ENCODE data around the gene SYCN. TPM values are rescaled to one million over a fixed set of nuclear protein-coding genes. Genes with fewer than 3 reads are reported as not detected.

Gene SYCN
- total RNA-seq, 1 donor from 2014 or later: not detected

DNA sequence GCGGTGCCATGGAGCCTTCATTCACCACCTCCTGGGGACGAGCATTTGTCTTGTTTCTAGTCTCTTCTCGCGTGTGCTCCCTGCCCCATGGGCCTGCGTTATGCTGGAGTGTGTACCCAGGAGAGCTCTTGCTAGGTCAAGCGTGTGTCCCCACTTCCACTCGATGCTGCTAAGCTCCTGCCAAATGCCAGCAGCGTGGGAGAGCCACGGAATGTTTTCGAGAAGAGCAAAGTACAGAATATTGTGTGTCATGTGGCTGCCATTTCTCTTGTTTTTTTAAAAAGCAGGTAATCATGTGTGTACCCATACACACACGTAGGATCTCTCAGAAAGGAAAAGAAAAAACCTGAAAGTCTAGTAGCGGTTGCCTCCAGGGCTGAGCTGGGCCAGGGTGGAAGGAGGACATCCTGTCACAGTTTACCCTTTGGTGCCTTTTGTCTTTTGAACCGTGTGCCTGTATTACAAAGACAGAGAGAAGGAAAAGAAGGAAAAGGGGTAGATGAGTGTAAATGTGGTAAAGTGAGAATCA, 49.9 kb downstream of the SYCN start:
- no peak for DNase-seq

Other genes starting within 250 kb of the SYCN start
- gene FBXO17, start 228.5 kb downstream of the SYCN start, total RNA-seq: 15.6 and 17.9 TPM in 2 replicates
- gene FBXO27, start 171.7 kb downstream of the SYCN start, total RNA-seq: 0.98 and 1.5 TPM in 2 replicates
- gene ACP7, start 119.9 kb downstream of the SYCN start, total RNA-seq: 0.19 TPM in 1 of 2 replicates, not detected in the other
- 5.8 and 17.4 TPM in 2 replicates for gene PAK4, start 78.5 kb downstream of the SYCN start, total RNA-seq
- gene NCCRP1, start 7.3 kb downstream of the SYCN start, total RNA-seq: not detected in 2 replicates
- gene IFNL3, start 40.7 kb upstream of the SYCN start, total RNA-seq: not detected in 2 replicates
- gene IFNL4, start 44.6 kb upstream of the SYCN start, total RNA-seq: 0.05 TPM in 1 of 2 replicates, not detected in the other
- not detected in 2 replicates for gene IFNL2, start 64.1 kb upstream of the SYCN start, total RNA-seq
- gene IFNL1, start 92.1 kb upstream of the SYCN start, total RNA-seq: not detected in 2 replicates
- 0.51 and 0.84 TPM in 2 replicates for gene LRFN1, start 116.6 kb upstream of the SYCN start, total RNA-seq
- gene GMFG, start 131.8 kb upstream of the SYCN start, total RNA-seq: 89.9 and 196 TPM in 2 replicates
- 32.2 and 55.7 TPM in 2 replicates for gene SAMD4B, start 138.2 kb upstream of the SYCN start, total RNA-seq
- gene PAF1, start 186.8 kb upstream of the SYCN start, total RNA-seq: 29.5 and 34.2 TPM in 2 replicates
- 10.7 and 22.5 TPM in 2 replicates for gene MED29, start 187.1 kb upstream of the SYCN start, total RNA-seq
- gene ZFP36, start 202.6 kb upstream of the SYCN start, total RNA-seq: 1.0 and 2.4 TPM in 2 replicates
- 13.6 and 22.1 TPM in 2 replicates for gene PLEKHG2, start 208.4 kb upstream of the SYCN start, total RNA-seq
- gene RPS16, start 231.7 kb upstream of the SYCN start, total RNA-seq: 49.0 and 115 TPM in 2 replicates
- gene SUPT5H, start 241.3 kb upstream of the SYCN start, total RNA-seq: 35.4 and 67.2 TPM in 2 replicates